PC-3 (cell line): ENCODE data around the gene OR7C1.

Experiments used
- EZH2 ChIP-seq: fragments of 300-600 bp; sonication (generic); IDR thresholded peaks from one replicate; pipeline ENCODE4 v1.6.1; 2017; ENCODE audit warnings: antibody characterized with exemption, mild to moderate bottlenecking, low read length; ENCODE audit not compliant: unreplicated experiment
- EZH2phosphoT487 ChIP-seq: fragments of 300-600 bp; sonication (generic); IDR thresholded peaks from 2 replicates; pipeline ENCODE4 v1.6.1; 2018; ENCODE audit warnings: mild to moderate bottlenecking, antibody characterized with exemption, low read length, borderline replicate concordance

GRCh38 chr19:14770136-14770535 lies 64.8 kb downstream of the OR7C1 start:
- TF ChIP-seq EZH2 (no peak), EZH2phosphoT487 (no peak)
